GM19239 (cell line): Measurements from ENCODE around the gene TMEM203.
"Not testable (repeated sequence)": the region's sequence is repeated elsewhere in the genome, so short reads cannot be mapped to it uniquely, and the experiment has no call there.

ENCODE experiments used
- DNase-seq: peaks from one replicate; pipeline ENCODE4 v3.0.0; 2011; ENCODE audit warnings: low spot score; ENCODE audit not compliant: insufficient read length
- FAIRE-seq: peaks from 2 replicates; lab custom pipeline; 2011; peaks lifted over from hg19 to GRCh38; lab: Jason Lieb, UNC

The TMEM203 gene

DNA sequence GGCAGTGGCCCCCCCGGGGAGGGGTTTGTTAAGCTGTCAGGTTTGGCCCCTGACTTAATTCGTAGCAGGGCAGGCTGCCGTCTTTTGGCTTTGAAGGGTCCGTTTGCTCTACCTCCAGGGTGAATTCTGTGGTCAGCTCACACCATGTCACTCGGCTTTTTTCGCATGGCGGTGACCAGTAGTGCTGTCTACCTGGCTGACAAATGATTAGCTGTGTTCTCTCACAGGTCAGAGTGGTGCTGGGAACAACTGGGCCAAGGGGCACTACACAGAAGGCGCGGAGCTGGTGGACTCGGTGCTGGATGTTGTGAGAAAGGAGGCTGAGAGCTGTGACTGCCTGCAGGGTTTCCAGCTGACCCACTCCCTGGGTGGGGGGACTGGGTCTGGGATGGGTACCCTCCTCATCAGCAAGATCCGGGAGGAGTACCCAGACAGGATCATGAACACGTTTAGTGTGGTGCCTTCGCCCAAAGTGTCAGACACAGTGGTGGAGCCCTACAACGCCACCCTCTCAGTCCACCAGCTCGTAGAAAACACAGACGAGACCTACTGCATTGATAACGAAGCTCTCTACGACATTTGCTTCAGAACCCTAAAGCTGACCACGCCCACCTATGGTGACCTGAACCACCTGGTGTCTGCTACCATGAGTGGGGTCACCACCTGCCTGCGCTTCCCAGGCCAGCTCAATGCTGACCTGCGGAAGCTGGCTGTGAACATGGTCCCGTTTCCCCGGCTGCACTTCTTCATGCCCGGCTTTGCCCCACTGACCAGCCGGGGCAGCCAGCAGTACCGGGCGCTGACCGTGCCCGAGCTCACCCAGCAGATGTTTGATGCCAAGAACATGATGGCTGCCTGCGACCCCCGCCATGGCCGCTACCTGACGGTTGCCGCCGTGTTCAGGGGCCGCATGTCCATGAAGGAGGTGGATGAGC, 37.1 kb upstream of the TMEM203 start:
- FAIRE-seq (peak; percentile 8), DNase-seq (no peak)

DNA sequence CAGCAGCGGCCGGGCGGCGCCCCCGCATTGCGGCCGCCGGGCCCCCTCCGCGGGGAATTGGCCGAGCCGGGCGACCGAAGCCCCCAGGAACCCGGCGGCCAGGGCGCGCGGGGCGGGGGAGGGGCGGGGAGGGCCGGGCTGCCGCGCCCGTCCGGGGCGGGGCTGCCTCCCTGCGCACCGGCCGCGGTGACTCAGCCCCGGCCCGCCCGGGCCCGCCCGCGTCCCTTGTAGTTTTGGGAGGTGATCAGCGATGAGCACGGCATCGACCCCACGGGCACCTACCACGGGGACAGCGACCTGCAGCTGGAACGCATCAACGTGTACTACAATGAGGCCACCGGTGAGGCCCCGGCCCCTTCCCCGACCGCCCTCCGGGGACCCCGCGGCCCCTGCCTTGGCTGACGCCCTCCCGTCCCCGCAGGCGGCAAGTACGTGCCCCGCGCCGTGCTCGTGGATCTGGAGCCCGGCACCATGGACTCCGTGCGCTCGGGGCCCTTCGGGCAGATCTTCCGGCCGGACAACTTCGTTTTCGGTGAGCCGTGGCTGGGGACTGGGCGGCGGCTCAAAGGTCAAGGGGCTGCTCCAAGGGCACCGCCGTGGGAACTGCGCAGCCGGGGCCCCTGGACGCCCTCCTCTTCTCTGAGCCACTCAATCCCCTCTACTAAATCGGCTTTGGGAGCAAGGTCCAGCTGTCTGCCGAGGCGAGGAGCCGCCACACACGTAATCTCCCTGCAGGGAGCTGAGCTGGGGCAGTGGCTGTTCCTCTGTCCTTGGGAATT, 36.2 kb upstream of the TMEM203 start:
- DNase-seq (no peak), FAIRE-seq (no peak)

DNA sequence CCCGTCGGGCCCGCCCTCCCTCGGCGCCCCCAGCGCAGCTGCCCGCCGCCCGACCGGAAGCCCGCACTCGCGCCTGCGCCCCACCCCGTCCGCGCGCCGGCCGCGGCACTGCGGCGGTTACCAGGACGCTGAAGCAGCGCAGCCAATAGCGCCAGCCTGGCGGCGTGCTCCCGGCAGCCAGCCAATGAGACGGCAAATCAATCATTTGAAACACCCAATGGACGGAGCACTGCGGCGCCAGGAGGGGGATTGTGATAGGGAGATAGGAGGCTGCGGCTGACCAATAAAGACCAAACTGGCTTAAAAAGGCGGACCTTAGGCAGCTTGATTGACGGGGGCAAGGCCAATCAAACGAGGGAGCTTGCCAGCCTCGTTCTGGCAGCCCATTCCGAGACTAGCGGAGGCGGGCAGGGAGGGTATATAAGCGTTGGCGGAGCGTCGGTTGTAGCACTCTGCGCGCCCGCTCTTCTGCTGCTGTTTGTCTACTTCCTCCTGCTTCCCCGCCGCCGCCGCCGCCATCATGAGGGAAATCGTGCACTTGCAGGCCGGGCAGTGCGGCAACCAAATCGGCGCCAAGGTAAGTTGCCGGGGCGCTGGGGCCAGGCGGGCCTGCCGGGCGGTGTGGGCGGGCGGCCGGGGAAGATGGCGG, 35.5 kb upstream of the TMEM203 start, which contains the start of gene TUBB4B:
Gene TUBB4B, plus strand, starts transcription at position 447 of the 649 bp plus-strand sequence. Its CDS starts 74 bp downstream, at position 521.
- peak; percentile 100 for FAIRE-seq

DNA sequence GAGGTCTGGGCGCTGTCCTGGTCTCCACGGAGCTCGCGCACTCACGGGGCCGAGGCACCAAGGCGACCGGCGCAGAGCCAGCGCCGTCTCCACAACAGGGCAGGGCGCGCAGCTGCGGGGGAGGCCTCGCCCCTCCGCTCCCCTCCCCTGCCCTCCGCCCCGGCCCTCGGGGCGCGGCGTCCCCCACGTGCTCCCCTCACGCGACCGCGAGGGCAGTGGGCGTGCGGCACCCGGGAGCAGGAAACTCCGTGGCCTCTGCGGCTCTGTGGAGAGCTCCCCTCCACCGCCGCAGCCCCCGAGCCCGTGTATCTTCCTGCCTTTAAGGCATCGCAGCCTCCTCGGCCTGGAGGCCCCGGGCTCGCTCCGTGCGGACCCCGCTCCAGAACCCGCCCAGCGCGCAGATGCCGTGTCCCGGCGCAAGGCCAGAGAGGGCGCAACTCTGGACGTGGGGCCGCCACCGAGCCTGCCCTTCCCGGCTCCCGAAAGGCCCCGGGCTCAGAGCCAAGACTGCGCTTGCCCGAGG, 34.9 kb upstream of the TMEM203 start:
- DNase-seq = no peak
- FAIRE-seq = peak; percentile 68

More for the DNA sequence above, 35.5 kb upstream of the TMEM203 start, which contains the start of gene TUBB4B:
- DNase-seq = peak; percentile 100

DNA sequence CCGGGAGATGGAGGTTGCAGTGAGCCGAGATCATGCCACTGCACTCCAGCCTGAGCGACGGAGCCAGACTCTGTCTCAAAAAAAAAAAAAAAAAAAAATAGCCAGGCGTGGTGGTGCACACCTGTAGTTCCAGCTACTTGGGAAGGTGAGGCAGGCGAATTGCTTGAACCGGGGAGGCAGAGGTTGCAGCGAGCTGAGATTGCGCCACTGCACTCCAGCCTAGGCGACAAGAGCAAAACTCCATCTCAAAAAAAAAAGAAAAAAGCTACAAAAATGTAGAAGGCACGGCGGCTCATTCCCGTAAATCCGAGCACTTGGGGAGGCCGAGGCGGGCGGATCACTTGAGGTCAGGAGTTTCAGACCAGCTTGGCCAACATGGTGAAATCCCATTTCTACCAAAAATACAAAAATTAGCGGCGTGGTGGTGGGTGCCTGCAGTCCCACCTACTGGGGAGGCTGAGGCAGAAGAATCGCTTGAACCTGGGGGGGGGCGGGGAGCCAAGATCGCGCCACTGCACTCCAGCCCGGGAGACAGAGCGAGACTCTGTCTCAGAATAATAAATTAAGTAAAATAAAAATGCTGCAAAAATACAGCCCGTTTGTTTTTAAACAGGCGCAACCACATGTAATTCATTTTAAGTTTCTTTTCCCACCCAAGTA, 34.2 kb upstream of the TMEM203 start:
- not testable (repeated sequence) for FAIRE-seq

DNA sequence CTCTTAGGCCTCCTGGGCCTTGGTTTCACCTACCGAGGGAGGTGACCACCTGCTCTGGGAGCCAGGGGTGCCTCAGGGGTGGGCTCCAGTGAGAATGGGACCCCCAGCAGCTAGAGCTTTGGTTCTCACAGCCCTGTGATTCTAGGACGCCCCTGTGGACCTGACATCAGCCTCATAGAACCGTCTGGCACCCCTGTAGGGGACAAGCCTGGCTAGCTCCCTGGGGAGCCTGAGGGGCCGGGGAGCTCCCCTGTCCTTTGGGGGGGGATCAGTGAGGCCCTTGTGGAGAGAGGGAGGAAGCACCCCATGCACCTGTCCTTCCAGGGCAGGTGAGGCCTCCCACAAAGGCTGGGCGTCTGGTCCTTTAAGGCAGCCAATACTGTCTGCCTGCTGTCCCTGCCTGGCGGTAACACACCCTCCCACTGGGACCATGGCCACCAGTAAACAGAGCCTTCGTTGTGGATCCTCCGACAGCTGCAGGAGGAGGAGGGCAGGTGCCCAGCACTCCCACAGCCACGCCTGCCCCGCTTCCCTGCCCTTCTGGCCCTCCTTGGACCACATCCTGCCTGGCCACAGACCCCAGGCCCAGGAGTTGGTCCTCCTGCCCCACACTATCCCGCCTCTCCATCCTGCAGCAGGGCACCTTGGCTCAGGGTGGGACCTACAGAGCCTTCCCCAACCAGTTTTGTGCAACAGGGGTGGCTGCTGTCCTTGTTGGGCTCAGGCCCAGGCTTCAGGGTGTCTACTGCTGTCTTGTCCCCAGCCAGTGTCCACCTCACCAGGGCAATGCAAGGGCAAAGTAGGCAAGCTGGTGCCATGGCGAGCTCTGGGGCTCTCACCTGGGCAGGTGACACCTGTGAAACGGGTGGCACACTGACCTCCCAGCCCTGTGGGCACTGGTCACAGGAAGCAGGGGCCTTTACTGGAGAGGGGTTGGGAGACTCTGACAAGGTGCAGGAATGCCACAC, 32.6 kb upstream of the TMEM203 start:
- FAIRE-seq (no peak), DNase-seq (no peak)

More for the DNA sequence above, 34.2 kb upstream of the TMEM203 start:
- DNase-seq = not testable (repeated sequence)

DNA sequence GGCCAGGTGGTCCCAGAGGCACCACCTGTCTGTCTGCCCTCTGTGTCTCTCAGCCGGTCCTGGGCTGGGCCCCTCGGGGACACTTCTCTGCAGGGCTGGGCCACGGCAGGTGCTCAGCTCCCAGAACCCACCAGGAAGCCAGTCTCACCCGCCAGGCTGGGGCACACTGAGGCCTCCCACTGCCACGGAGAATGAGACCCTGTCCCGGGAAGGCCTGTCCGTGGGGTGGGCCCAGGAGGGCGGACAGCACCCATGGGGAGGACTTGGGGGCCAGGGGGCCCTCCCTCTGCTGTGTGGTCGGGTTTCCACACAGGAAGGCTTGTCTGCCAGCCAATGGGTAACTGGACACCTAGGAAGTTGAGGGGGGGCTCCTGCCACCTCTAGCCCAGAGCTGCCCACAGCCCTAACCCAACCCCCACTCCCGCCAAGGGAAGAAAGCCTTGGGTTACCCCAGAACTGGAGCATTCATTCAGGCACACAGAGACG, 31.5 kb upstream of the TMEM203 start:
- DNase-seq = no peak
- no peak for FAIRE-seq

DNA sequence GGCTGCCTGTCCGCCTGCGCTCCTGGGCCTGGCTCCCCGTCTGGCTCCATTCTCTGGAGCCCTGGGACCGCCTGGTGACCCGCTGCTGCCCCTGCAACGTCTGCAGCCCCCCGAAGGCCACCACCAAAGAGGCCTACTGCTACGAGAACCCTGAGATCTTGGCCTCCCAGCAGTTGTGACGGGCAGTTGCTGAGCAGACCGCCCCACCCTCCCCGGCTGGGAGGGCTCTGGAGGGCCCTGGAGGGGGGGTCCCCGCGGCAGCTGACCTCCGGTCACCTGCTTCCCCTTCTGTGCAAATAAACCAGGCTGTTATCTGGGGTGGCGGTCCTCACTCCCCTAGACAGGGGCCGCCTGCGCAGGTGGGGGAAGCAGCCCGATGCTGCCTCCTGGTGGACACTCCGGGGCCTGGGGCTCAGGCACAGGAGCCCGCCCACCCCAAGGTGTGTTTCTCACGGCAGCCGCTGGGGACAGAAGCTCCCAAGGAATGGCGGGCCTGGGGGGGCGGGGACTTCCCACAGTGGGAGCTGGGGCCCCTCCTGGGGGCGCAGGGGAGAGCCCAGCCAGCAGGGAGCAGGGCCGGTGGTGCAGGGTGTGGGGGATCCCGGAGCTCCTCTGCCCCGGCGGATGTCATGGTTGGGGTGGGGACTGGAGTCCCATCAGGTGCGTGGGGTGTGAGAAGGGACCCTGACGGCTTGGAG, 30.9 kb upstream of the TMEM203 start:
- FAIRE-seq (peak; percentile 64), DNase-seq (peak; percentile 100)

DNA sequence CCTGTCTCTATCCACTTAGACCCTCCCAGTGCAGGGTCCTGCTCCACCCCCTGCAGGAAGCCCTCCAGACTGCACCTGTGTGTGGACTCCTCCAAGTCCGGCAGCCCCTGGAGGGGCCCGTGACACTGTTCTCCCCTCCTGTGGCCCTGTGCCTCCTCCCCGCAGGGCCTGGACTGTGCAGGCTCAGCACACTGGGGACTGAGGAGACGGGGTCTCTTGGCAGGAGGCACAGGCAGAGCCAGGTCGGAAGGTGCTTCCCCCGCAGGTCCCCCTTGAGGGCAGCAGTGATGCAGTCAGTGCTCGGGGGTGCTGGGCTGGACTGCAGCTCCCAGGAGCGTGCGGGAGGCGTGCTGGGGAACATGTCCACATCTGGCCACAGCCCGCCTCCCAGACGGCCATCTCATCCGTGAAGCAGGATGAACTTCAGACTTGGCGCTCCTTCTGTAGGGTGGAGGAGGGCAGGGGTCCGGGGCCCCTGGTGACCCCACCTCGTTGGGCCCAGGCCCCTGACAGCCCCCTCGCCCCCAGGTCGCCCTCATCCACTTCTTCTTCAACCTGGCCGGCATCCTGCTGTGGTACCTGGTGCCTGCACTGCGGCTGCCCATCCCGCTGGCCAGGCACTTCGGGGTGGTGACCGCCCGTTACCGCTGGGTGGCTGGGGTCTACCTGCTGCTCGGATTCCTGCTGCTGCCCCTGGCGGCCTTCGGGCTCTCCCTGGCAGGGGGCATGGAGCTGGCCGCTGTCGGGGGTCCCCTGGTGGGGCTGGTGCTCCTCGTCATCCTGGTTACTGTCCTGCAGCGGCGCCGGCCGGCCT, 30.2 kb upstream of the TMEM203 start:
- FAIRE-seq = no peak

DNA sequence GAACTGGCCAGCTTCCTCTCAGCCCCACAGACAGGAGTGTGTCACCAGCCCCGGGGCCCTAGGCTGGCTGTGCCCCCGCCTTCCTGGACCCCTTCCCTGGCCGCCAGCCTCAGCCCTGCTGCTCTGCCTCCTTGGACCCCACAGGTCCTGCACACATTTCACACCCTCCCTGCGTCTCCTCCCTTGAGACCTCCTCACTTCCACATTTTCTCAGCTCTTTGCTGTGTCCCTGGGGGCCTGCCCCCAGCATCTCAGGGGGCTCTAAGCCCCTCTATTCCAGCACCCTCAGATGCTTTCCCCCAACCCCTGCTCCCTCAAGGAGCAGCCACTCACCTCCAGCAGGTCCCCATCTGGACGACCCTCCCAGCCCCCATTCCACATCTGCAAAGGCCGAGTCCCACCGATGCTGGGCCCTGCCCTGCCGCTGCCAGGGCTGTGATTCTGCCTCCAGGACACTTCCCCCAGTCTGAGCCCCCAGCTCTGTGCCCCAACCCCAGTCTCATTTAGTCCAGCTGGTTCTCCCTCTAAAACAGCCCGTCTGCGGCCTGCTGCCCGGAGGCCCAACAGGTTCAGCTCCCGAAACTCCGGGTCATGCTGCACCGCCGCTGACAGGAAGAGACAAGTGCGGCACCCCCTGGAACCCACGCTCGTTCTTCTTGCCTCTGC, 29.4 kb upstream of the TMEM203 start:
- no peak for DNase-seq
- FAIRE-seq = no peak

More for the DNA sequence above, 30.2 kb upstream of the TMEM203 start:
- no peak for DNase-seq

DNA sequence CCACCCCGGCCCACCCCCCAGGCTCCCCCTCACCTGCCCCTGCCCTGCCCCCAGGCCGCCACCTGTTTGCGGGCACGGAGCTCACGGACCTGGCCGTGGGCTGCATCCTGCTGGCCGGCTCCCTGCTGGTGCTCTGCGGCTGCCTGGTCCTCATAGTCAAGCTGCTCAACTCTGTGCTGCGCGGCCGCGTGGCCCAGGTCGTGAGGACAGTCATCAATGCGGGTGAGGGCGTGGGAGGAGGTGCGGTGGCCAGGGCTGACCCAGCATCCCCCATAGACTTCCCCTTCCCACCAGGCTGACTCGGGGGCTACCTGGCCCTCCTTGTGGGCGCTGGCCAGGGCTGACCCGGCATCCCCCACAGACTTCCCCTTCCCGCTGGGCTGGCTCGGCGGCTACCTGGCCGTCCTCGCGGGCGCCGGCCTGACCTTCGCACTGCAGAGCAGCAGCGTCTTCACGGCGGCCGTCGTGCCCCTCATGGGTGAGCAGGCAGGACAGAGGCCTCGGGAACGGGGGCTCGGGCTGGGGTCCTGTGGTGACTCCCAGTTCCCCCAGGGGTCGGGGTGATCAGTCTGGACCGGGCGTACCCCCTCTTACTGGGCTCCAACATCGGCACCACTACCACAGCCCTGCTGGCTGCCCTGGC, 28.7 kb upstream of the TMEM203 start:
- FAIRE-seq (no peak), DNase-seq (no peak)

DNA sequence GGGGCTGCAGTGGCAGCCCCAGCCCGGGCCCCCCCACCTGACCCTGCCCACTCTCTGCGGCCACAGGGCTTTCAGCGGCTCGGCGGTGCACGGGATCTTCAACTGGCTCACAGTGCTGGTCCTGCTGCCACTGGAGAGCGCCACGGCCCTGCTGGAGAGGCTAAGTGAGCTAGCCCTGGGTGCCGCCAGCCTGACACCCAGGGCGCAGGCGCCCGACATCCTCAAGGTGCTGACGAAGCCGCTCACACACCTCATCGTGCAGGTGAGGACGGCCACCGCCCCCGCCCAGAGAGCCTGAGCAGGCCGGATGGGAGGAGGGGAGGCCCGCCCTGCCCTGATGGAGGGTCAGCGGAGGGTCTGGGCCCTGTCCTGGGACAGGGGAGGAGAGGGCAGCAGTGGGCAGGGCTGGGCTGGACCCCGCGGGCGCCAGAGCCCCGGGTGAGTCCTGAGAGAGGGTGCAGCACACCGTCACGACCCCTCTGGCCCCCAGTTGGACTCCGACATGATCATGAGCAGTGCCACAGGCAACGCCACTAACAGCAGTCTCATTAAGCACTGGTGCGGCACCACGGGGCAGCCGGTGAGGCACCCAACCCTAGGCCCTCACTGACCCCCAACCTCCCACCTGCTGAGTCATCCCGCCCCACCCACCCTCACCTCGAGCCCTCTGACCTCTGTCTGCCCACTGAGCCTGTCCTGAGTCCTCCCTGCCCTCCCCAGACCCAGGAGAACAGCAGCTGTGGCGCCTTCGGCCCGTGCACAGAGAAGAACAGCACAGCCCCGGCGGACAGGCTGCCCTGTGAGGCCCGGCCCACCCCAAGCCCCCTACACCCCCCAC, 27.9 kb upstream of the TMEM203 start:
- DNase-seq (no peak), FAIRE-seq (no peak)

DNA sequence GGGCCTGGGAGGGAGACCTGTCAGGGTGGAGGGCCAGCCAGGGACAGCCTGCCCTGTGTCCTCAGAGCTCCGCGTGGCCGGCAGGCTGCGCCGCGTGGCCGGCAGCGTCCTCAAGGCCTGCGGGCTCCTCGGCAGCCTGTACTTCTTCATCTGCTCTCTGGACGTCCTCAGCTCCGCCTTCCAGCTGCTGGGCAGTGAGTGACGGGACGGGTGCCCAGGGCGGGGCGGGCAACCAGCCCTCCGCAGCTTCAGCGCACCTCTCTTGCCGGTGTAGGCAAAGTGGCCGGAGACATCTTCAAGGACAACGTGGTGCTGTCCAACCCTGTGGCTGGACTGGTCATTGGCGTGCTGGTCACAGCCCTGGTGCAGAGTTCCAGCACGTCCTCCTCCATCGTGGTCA, 27.1 kb upstream of the TMEM203 start:
- FAIRE-seq (no peak), DNase-seq (no peak)

DNA sequence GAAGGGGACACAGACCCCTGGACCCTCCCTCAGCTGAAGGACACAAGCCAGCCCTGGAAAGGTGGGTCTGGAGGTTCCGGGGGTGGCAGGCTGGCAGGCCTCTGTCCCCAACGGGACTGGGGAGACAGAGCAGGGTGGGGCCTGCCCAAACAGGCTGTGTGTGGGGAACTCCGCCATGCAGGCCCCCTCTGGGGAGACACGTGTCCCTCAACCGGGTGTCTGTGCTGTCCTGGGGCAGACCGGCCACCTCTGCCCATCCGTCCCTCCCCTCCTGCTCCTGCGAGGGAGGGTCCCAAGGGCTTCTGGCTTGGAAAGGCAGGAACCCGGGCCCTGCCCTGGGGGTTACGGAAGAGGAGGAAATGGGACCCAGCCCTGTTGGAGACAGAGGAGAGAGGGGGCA, 26.7 kb upstream of the TMEM203 start:
- no peak for FAIRE-seq

DNA sequence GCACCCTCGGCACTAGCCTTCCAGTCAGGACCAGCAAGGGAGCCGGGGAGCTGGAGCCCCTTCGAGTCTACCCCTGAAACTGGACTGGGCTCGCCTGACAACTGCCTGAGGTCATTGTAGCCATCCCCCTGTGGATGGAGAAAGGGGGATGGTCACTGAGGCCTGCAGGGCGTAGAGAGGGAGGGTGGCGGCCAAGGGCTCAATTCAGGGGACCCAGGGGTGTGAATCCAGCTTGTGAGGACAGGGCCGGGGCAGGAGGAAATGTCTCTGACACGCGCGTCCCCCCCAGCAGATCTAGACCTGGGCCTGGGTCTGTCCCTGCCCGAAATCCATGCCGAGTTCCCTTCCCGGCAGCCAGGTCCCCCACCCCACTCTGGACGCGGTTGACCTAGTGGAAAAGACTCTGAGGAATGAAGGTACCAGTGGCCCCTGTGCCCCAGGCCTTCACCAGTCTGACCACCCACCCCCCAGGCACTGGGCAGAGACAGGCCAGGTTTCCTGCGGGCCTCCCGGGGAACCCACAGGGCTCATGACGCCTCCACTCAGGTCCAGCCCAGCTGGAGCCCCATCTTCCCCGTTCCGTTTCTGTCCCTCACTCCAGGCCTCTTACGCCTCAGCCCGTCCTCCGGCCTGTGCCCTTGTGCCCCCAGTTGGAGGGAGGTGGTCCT, 26.1 kb upstream of the TMEM203 start:
- no peak for DNase-seq
- no peak for FAIRE-seq

More for the DNA sequence above, 26.7 kb upstream of the TMEM203 start:
- no peak for DNase-seq
